H1 (cell line): ENCODE results near the gene CYP2B6.
"Not testable (repeated sequence)": the region's sequence is repeated elsewhere in the genome, so short reads cannot be mapped to it uniquely, and the experiment has no call there.

Experiments
- CBX8 ChIP-seq: fragments of 300-800, 300-1000 bp; sonication (generic); IDR thresholded peaks from 2 replicates; pipeline ENCODE4 v1.7.1; 2016; ENCODE audit warnings: low read depth, low read length, borderline replicate concordance
- CTCF ChIP-seq, 3 experiments: IDR thresholded peaks; 1 replicate in 2 of 3; 2 replicates in 1 of 3; pipeline versions ENCODE4 v1.5.1 to v1.6.1; 2011; ENCODE audit warnings: low read length in 3 of 3, mild to moderate bottlenecking in 3 of 3, inconsistent platforms in 2 of 3, low read depth in 1 of 3, moderate library complexity in 1 of 3; ENCODE audit not compliant: insufficient read depth in 1 of 3; ENCODE audit errors: control extremely low read depth in 1 of 3
- GABPA ChIP-seq: IDR thresholded peaks from 2 replicates; pipeline ENCODE4 v1.6.1; 2011; ENCODE audit warnings: mild to moderate bottlenecking, low read length, moderate library complexity, borderline replicate concordance; ENCODE audit not compliant: insufficient read depth
- KDM1A ChIP-seq: fragments of 200-600, 300-600 bp; sonication (generic); IDR thresholded peaks from 2 replicates; pipeline ENCODE4 v1.7.1; 2016; ENCODE audit warnings: mild to moderate bottlenecking, low read length, borderline replicate concordance
- POLR2A ChIP-seq, 2 experiments: IDR thresholded peaks; 1 replicate in 1 of 2; 2 replicates in 1 of 2; pipeline ENCODE4 v1.6.1; 2011; ENCODE audit warnings: low read depth in 2 of 2, low read length in 2 of 2, mild to moderate bottlenecking in 2 of 2; ENCODE audit errors: control extremely low read depth in 1 of 2
- RAD21 ChIP-seq, 2 experiments: IDR thresholded peaks in 1 of 2; conservative IDR thresholded peaks in 1 of 2; 2 replicates each; pipeline ENCODE4 v1.6.1; 2011; ENCODE audit warnings: low read depth in 2 of 2, low read length in 2 of 2, improper control_type of control experiment in 1 of 2, inconsistent platforms in 1 of 2, mild to moderate bottlenecking in 1 of 2, moderate library complexity in 1 of 2
- SRF ChIP-seq: IDR thresholded peaks from 2 replicates; pipeline ENCODE4 v1.6.1; 2011; ENCODE audit warnings: mild to moderate bottlenecking, low read depth, low read length, moderate library complexity
- SUZ12 ChIP-seq: fragments of 200-600 bp; sonication (generic); IDR thresholded peaks from 2 replicates; pipeline ENCODE4 v1.6.1; 2012; ENCODE audit warnings: mild to moderate bottlenecking, inconsistent platforms, low read length, moderate library complexity, mixed read lengths
- TAF1 ChIP-seq: IDR thresholded peaks from 2 replicates; pipeline ENCODE4 v1.6.1; 2011; ENCODE audit warnings: mild to moderate bottlenecking, low read depth, low read length
- USF2 ChIP-seq: IDR thresholded peaks from 2 replicates; pipeline ENCODE4 v1.6.1; 2011; ENCODE audit warnings: low read length, improper control_type of control experiment

GRCh38 chr19:40965351-40965750 is 25.7 kb upstream of the CYP2B6 start:
- not testable (repeated sequence) for TF ChIP-seq POLR2A (IDR thresholded peaks at IDR 0.05; ENCODE audit: control extremely low read depth in 1 of 2, low read depth in 2 of 2, low read length in 2 of 2); KDM1A; SUZ12; CTCF (IDR thresholded peaks at IDR 0.05; ENCODE audit: control extremely low read depth in 1 of 3, insufficient read depth in 1 of 3, low read depth in 1 of 3, low read length in 3 of 3); USF2; TAF1; RAD21 (IDR thresholded peaks at IDR 0.05 in 1 of 2, conservative IDR thresholded peaks at IDR 0.05 in 1 of 2; ENCODE audit: low read depth in 2 of 2, low read length in 2 of 2); CBX8; SRF; GABPA
